OCI-LY7 (cell line): ENCODE measurements around the gene LGI4.

Experiments
- CTCF ChIP-seq: fragments of 200-600 bp; sonication (generic); conservative IDR thresholded peaks from 2 replicates; pipeline ENCODE4 v1.5.1; 2014; ENCODE audit warnings: mild to moderate bottlenecking, antibody characterized with exemption, low read length, moderate library complexity, mixed read lengths
- EZH2phosphoT487 ChIP-seq: fragments of 200-600 bp; sonication (generic); IDR thresholded peaks from 2 replicates; pipeline ENCODE4 v1.6.1; 2018; ENCODE audit warnings: low read depth, borderline replicate concordance, mild to moderate bottlenecking, mixed run types, antibody characterized with exemption, low read length, moderate library complexity, mixed read lengths

DNA sequence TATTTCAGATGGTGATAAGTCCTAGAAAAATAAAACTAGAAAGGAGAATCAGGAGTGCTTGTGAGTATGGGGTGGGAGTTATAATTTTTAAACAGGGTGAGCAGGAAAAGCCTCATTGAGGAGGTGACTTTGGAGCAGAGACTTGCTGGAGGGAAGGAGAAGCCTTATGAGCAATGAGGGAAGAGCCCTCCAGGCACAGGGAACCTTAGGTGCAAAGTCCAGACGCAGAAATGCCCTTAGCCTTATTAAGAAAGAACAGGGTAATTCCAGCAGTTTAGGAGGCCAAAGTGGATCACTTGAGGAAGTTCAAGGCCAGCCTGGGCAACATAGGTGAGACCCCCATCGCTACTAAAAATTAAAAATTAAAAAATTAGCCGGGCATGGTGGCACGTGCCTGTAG is 40.2 kb downstream of the LGI4 start:
- TF ChIP-seq EZH2phosphoT487 (no peak), CTCF (no peak)
